Mesodermal cell (in vitro differentiated cells): ENCODE data around the gene KLRC1.
"Not testable (repeated sequence)": the region's sequence is repeated elsewhere in the genome, so short reads cannot be mapped to it uniquely, and the experiment has no call there.

Experiments
- H3K27ac ChIP-seq: 2 replicates; pipeline ENCODE4 v1.7.0; 2013; ENCODE audit warnings: mild to moderate bottlenecking, low read depth, low read length, moderate library complexity; ENCODE audit not compliant: severe bottlenecking
- H3K36me3 ChIP-seq: 2 replicates; pipeline ENCODE4 v1.7.1; 2013; ENCODE audit warnings: mild to moderate bottlenecking, low read length, moderate library complexity; ENCODE audit not compliant: control insufficient read depth, insufficient read depth
- H3K4me1 ChIP-seq: one replicate; pipeline ENCODE4 v1.7.1; 2013; ENCODE audit warnings: mild to moderate bottlenecking, low read length; ENCODE audit not compliant: insufficient read depth, control insufficient read depth, poor library complexity, severe bottlenecking
- H3K4me3 ChIP-seq: 2 replicates; pipeline ENCODE4 v1.7.0; 2013; ENCODE audit warnings: low read length, control low read depth, mild to moderate bottlenecking; ENCODE audit not compliant: insufficient read depth, poor library complexity, severe bottlenecking; ENCODE audit errors: extremely low read depth
- H3K9me3 ChIP-seq: 2 replicates; pipeline ENCODE4 v1.7.1; 2013; ENCODE audit warnings: mild to moderate bottlenecking, low read length, moderate library complexity; ENCODE audit not compliant: control insufficient read depth
- WGBS, 2 experiments: methylation state at CpG; one replicate each; pipeline ENCODE4 v1.1.5; 2013; ENCODE audit warnings: missing lambda C conversion rate in 2 of 2; ENCODE audit not compliant: insufficient coverage in 2 of 2; 5-methylcytosine and 5-hydroxymethylcytosine counted together

Gene KLRC1

DNA sequence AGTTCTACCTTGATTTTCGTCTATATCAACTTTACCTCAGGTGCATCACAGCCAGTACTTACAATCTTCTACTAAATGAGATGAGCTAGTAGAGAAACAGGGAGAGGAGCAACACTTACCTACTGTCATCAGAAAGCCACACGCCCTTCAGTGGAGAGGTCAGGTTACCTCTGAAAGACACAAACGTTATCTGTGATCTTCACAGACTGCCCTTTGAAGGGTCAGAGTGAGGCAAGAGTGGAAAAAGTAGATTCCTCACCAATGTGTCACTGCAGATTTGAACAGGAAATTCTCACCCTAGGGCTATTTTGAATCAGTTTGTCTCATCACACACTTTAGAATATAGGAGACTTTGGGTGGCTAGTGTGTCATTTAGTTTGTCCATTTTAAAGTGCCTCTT is 31.0 kb downstream of the KLRC1 start:
- no CpG with 5 or more reads among the region's 3 CpGs for WGBS, 2 experiments
- H3K4me1 ChIP-seq, H3K4me3 ChIP-seq, H3K9me3 ChIP-seq, H3K36me3 ChIP-seq, H3K27ac ChIP-seq: not testable (repeated sequence)

GRCh38 chr12:10420334-10420733 is 32.8 kb downstream of the KLRC1 start, which contains the start of gene KLRC3:
TSS of gene KLRC3 (minus strand) at chr12:10420595. CDS start at chr12:10420550, 45 bp downstream.
- H3K36me3 ChIP-seq, H3K4me1 ChIP-seq, H3K4me3 ChIP-seq, H3K27ac ChIP-seq, H3K9me3 ChIP-seq: not testable (repeated sequence)
- 80% methylated on average over 1 of the region's 1 CpG; no CpG with 5 or more reads in 1 of the 2 experiments for WGBS, 2 experiments

- Histone ChIP-seq H3K27ac (no peak within 1 kb of the TSS), H3K4me1 (no peaks in the 10 kb centered on the region), H3K9me3 (peaks cover 4% of the 10 kb centered on the region), H3K4me3 (no peak within 1 kb of the TSS), H3K36me3 (peaks cover 3% of the 10 kb centered on the region)
- no CpG with 5 or more reads among the region's 1 CpG for WGBS, 2 experiments
These were observed 43.8 kb downstream of the KLRC1 start, which contains the start of gene KLRC4 for GRCh38 chr12:10409392-10409791. TSS of gene KLRC4 (minus strand) at chr12:10409757. CDS start at chr12:10409575, 182 bp downstream.

GRCh38 chr12:10408842-10409241 is 44.3 kb downstream of the KLRC1 start:
- no CpG with 5 or more reads among the region's 3 CpGs for WGBS, 2 experiments
- H3K27ac ChIP-seq = no peak overlapping the region
- no peak overlapping the region for H3K4me3 ChIP-seq
- H3K4me1 ChIP-seq = no peaks in the 10 kb centered on the region
- peaks cover 4% of the 10 kb centered on the region for H3K9me3 ChIP-seq
- peaks cover 3% of the 10 kb centered on the region for H3K36me3 ChIP-seq

DNA sequence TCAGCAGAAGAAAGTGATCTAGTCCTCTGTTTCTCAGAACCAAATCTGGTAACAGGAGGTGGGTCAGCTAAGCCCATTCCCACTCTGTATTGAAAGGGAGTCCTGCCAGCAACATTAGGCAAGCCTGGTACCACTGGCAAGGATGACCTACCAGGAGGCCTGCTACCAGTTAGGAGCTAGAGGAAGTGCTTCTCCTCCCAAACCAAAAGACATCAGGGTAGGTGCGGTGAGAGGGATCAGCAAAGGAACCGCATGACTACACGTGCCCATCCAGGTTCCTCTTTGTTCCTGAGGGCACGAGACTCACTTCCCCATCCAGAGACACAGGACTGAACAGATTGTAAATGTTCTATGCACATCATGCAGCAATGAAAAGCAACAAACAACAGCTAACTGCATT is 46.5 kb downstream of the KLRC1 start:
- peaks cover 4% of the 10 kb centered on the region for H3K9me3 ChIP-seq
- H3K4me3 ChIP-seq = no peak overlapping the region
- no peaks in the 10 kb centered on the region for H3K4me1 ChIP-seq
- peaks cover 3% of the 10 kb centered on the region for H3K36me3 ChIP-seq
- WGBS, 2 experiments = 87 to 100% methylated on average over 2 to 3 of the region's 4 CpGs
- H3K27ac ChIP-seq = no peak overlapping the region

- H3K4me1 ChIP-seq = no peaks in the 10 kb centered on the region
- 90 to 100% methylated on average over 2 of the region's 5 CpGs for WGBS, 2 experiments
- peaks cover 4% of the 10 kb centered on the region for H3K9me3 ChIP-seq
- H3K27ac ChIP-seq = no peak overlapping the region
- peaks cover 3% of the 10 kb centered on the region for H3K36me3 ChIP-seq
- H3K4me3 ChIP-seq = no peak overlapping the region
These were observed 47.9 kb downstream of the KLRC1 start for GRCh38 chr12:10405294-10405693.

DNA sequence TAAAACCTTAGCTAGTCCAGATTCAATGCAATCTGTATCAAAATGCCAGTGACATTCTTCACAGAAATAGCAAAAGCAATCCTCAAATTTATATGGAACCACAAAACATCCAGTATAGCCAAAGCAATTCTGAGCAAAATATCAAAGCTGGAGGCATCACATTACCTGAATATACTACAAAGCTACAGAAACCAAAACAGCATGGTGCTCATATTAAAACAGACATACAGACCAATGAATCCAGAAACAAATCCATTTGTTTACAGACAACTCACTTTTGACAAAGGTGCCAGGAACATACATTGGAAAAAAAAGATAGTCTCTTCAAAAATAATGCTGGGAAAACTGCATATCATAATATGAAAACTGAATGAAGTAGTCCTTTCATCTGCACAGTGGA is 48.4 kb downstream of the KLRC1 start:
- peaks cover 4% of the 10 kb centered on the region for H3K9me3 ChIP-seq
- no peak overlapping the region for H3K4me3 ChIP-seq
- peaks cover 3% of the 10 kb centered on the region for H3K36me3 ChIP-seq
- H3K4me1 ChIP-seq = no peaks in the 10 kb centered on the region
- H3K27ac ChIP-seq = no peak overlapping the region

- Histone ChIP-seq H3K4me3 (no peak overlapping the region), H3K36me3 (peaks cover 3% of the 10 kb centered on the region), H3K27ac (no peak overlapping the region), H3K9me3 (peaks cover 4% of the 10 kb centered on the region), H3K4me1 (peaks cover under 1% of the 10 kb centered on the region)
These were observed 52.3 kb downstream of the KLRC1 start for GRCh38 chr12:10400829-10401228.

- no peak overlapping the region for H3K27ac ChIP-seq
- peaks cover 7% of the 10 kb centered on the region for H3K4me1 ChIP-seq
- no peaks in the 10 kb centered on the region for H3K9me3 ChIP-seq
- no peaks in the 10 kb centered on the region for H3K36me3 ChIP-seq
- H3K4me3 ChIP-seq = no peak overlapping the region
- no CpG with 5 or more reads among the region's 2 CpGs for WGBS, 2 experiments
These were observed 55.0 kb downstream of the KLRC1 start for GRCh38 chr12:10398168-10398567.

DNA sequence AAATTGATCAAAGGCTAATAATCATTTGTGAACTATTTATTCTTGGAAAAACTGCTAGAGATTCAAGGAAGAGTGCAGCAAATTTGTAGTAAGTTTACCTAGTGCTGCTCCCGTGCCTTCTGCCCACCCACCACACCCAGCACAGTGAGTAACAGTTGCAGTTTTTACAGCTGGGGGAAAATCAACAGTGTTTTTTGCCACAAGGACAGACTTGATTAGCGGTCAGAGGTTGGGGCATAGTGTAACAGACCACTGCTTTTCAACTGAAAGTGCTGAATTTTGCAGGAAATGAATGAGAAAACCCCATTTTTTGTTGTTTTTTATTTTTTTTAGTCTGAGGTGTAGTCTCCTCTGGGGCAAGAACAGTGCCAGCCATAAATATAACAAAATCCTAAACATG is 55.9 kb downstream of the KLRC1 start:
- no peaks in the 10 kb centered on the region for H3K36me3 ChIP-seq
- no peak overlapping the region for H3K27ac ChIP-seq
- no peak overlapping the region for H3K4me3 ChIP-seq
- WGBS, 2 experiments = 88% methylated on average over 1 of the region's 2 CpGs; no CpG with 5 or more reads in 1 of the 2 experiments
- peaks cover 7% of the 10 kb centered on the region for H3K4me1 ChIP-seq
- no peaks in the 10 kb centered on the region for H3K9me3 ChIP-seq

GRCh38 chr12:10396176-10396575 is 57.0 kb downstream of the KLRC1 start:
- not testable (repeated sequence) for H3K27ac ChIP-seq, H3K4me1 ChIP-seq, H3K9me3 ChIP-seq, H3K4me3 ChIP-seq, H3K36me3 ChIP-seq
- 83 to 96% methylated on average over 7 to 9 of the region's 15 CpGs for WGBS, 2 experiments
